Measurements from ENCODE around the gene RGS12. TPM values are rescaled to one million over a fixed set of nuclear protein-coding genes. Genes with fewer than 3 reads are reported as not detected.

Gene RGS12
- total and polyA plus RNA-seq, 2 of the 8 experiments (the other 6 are each of a cell fraction or from before 2014, with no cell fraction given): 6.0 to 16.4 TPM

- Histone ChIP-seq H4K20me1 (replicated peaks in 1 of 2; ENCODE audit: control insufficient read depth in 1 of 2, insufficient read depth in 2 of 2, low read length in 2 of 2) (peaks cover 5 to 9% of the 10 kb centered on the region in 2 experiments), H2AK5ac (ENCODE audit: low read depth, low read length) (no peak overlapping the region), H2BK12ac (ENCODE audit: low read depth, low read length) (no peak overlapping the region), H3K56ac (replicated peaks; ENCODE audit: insufficient read length, low read depth, low read length) (no peak overlapping the region), H4K5ac (ENCODE audit: insufficient read length, low read depth, low read length) (no peak overlapping the region), H3K27ac (ENCODE audit: low read depth, low read length) (no peak overlapping the region), H3K23me2 (ENCODE audit: low read depth, low read length) (no peaks in the 10 kb centered on the region), H3K4me2 (ENCODE audit: insufficient read depth in 1 of 2, low read depth in 2 of 2, low read length in 2 of 2) (no peak overlapping the region), H2BK5ac (ENCODE audit: low read depth, low read length) (no peak overlapping the region), H3K9me3 (ENCODE audit: insufficient read depth in 2 of 2, low read depth in 1 of 2, low read length in 1 of 2) (no peaks in the 10 kb centered on the region), H3K18ac (ENCODE audit: extremely low read depth, low read length) (no peak overlapping the region), H4K91ac (replicated peaks; ENCODE audit: insufficient read length, low read length) (no peak overlapping the region), H3K27me3 (replicated peaks in 1 of 4; ENCODE audit: control insufficient read depth in 3 of 4, extremely low read depth in 1 of 4, insufficient read depth in 3 of 4, low read length in 3 of 4) (no peaks in the 10 kb centered on the region), H2AFZ (ENCODE audit: low read length) (no peak overlapping the region), H3K79me2 (ENCODE audit: control insufficient read depth in 1 of 2, insufficient read depth in 2 of 2, low read length in 2 of 2) (no peaks in the 10 kb centered on the region), H3K4me3 (ENCODE audit: extremely low read depth in 1 of 4, insufficient read depth in 2 of 4, low read depth in 3 of 4, low read length in 4 of 4) (no peak overlapping the region), H2BK20ac (ENCODE audit: low read length) (no peak overlapping the region), H3K4me1 (replicated peaks in 1 of 4; ENCODE audit: control insufficient read depth in 3 of 4, insufficient read depth in 4 of 4, low read length in 3 of 4) (peaks cover 0 to 2% (median 0%) of the 10 kb centered on the region in 4 experiments; a peak in 3 of 7 replicates), H3K36me3 (ENCODE audit: control insufficient read depth in 2 of 4, insufficient read depth in 4 of 4, low read length in 3 of 4) (no peaks in the 10 kb centered on the region), H4K8ac (ENCODE audit: extremely low read depth, insufficient read depth, low read length) (peak overlapping the region; percentile 7; the same call in 1 of the 2 replicates), H2BK15ac (ENCODE audit: low read length) (no peak overlapping the region), H3K9ac (replicated peaks in 1 of 4; ENCODE audit: extremely low read depth in 1 of 4, low read depth in 3 of 4, low read length in 3 of 4) (no peak overlapping the region), H3K79me1 (ENCODE audit: low read depth, low read length) (no peaks in the 10 kb centered on the region; the same call in 1 of the 2 replicates), H2BK120ac (replicated peaks; ENCODE audit: low read depth, low read length) (no peak overlapping the region), H3K23ac (ENCODE audit: insufficient read length) (no peak overlapping the region), H3K14ac (ENCODE audit: insufficient read length) (no peak overlapping the region), H3K4ac (replicated peaks; ENCODE audit: insufficient read length, low read depth, low read length) (no peak overlapping the region)
- TF ChIP-seq NRF1 (IDR thresholded peaks at IDR 0.05; ENCODE audit: low read depth, low read length) (no peak), YY1 (IDR thresholded peaks at IDR 0.05; ENCODE audit: low read depth, low read length) (no peak), E2F6 (IDR thresholded peaks at IDR 0.05) (no peak), CREB1 (IDR thresholded peaks at IDR 0.05) (no peak), RAD21 (IDR thresholded peaks at IDR 0.05 in 1 of 2, conservative IDR thresholded peaks at IDR 0.05 in 1 of 2; ENCODE audit: low read depth in 2 of 2, low read length in 2 of 2) (no peak), HDAC2 (IDR thresholded peaks at IDR 0.05; ENCODE audit: borderline replicate concordance in 1 of 2, low read depth in 2 of 2, low read length in 2 of 2) (no peak)
- FAIRE-seq: no peak
- no peak for DNase-seq (ENCODE audit: low read depth in 1 of 2, low spot score in 2 of 2)
- WGBS, 2 experiments (ENCODE audit: extremely low coverage in 1 of 2, insufficient coverage in 1 of 2, insufficient read length in 1 of 2, insufficient replicate concordance in 2 of 2, low coverage in 1 of 2, low lambda C conversion rate in 2 of 2, missing lambda C conversion rate in 1 of 2): 91% methylated on average over 10 of the region's 10 CpGs; no CpG with 5 or more reads in 1 of the 2 experiments
- ChIA-PET POLR2A (ENCODE audit: partially characterized antibody) (no interaction called here), CTCF (ENCODE audit: partially characterized antibody) (interaction anchor here (0.9 to 12.2 kb wide), 5 partner anchors 11 to 145 kb away, joined by 4 to 124 read pairs (median 6); no protein-coding TSS in a partner anchor)
Observed at GRCh38 chr4:3335385-3335784, 42.6 kb downstream of the RGS12 start.

Measured in H1 (cell line).